Endothelial cell of umbilical vein (primary cell): ENCODE measurements around the gene CNTNAP2.

Source experiments
- FOS ChIP-seq: IDR thresholded peaks from 2 replicates; pipeline ENCODE4 v1.6.1; 2011; ENCODE audit warnings: mild to moderate bottlenecking, low read length, moderate library complexity, borderline replicate concordance; ENCODE audit not compliant: insufficient read depth
- POLR2AphosphoS5 ChIP-seq: IDR thresholded peaks from 2 replicates; pipeline ENCODE4 v1.6.1; 2012; ENCODE audit warnings: low read depth, mild to moderate bottlenecking, control low read depth, low read length, moderate library complexity; ENCODE audit not compliant: insufficient read depth
- TF ChIP-seq, protein P1 (sequence below), 2 donors: IDR thresholded peaks; 1 replicate in 1 of 2; 2 replicates in 1 of 2; pipeline ENCODE4 v1.5.1; 2011; ENCODE audit warnings: low read length in 2 of 2, mild to moderate bottlenecking in 2 of 2, moderate library complexity in 2 of 2, control low read depth in 1 of 2, inconsistent platforms in 1 of 2, low read depth in 1 of 2; ENCODE audit not compliant: insufficient read depth in 1 of 2; ENCODE audit errors: extremely low read depth in 1 of 2

DNA sequence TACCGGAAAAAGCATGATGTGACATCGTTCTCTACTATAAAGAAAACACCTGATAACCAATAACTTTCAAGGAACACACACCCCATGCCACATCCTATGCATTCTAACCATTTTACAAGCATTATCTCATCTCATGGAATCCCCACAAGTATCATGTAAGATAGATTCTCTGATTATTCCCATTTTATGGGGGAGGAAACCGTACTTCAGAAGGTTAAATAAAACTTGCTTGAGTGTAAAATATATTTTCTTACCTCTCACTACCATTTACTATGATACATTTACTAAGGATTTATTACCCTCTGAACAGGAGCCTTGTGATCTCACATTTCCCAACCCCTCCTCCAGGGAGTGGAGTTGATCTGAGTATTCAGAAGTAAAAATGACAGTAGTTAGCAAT is 522.7 kb downstream of the CNTNAP2 start:
- TF ChIP-seq FOS = no peak
- TF ChIP-seq, protein P1, sequence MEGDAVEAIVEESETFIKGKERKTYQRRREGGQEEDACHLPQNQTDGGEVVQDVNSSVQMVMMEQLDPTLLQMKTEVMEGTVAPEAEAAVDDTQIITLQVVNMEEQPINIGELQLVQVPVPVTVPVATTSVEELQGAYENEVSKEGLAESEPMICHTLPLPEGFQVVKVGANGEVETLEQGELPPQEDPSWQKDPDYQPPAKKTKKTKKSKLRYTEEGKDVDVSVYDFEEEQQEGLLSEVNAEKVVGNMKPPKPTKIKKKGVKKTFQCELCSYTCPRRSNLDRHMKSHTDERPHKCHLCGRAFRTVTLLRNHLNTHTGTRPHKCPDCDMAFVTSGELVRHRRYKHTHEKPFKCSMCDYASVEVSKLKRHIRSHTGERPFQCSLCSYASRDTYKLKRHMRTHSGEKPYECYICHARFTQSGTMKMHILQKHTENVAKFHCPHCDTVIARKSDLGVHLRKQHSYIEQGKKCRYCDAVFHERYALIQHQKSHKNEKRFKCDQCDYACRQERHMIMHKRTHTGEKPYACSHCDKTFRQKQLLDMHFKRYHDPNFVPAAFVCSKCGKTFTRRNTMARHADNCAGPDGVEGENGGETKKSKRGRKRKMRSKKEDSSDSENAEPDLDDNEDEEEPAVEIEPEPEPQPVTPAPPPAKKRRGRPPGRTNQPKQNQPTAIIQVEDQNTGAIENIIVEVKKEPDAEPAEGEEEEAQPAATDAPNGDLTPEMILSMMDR (IDR thresholded peaks at IDR 0.05; ENCODE audit: extremely low read depth in 1 of 2, insufficient read depth in 1 of 2, low read depth in 1 of 2, low read length in 2 of 2) = no peak
- TF ChIP-seq POLR2AphosphoS5 = no peak
